ENCODE measurements around the gene COQ10A.

GRCh38 chr12:56304276-56304675, 37.5 kb downstream of the COQ10A start:
- TF ChIP-seq CTCF (IDR thresholded peaks at IDR 0.05; ENCODE audit: low read depth, low read length) (no peak), EZH2phosphoT487 (IDR thresholded peaks at IDR 0.05; ENCODE audit: low read depth) (no peak)
